Measurements from ENCODE around the gene DLGAP1. TPM values are rescaled to one million over a fixed set of nuclear protein-coding genes. Genes with fewer than 3 reads are reported as not detected.
A peak's percentile ranks its signal among the peaks of the same experiment; 100 is the strongest.

The DLGAP1 gene
- total RNA-seq, 6 experiments from 2014 or later = 0.09 to 0.31 (median 0.18) TPM; not detected in 2

DNA sequence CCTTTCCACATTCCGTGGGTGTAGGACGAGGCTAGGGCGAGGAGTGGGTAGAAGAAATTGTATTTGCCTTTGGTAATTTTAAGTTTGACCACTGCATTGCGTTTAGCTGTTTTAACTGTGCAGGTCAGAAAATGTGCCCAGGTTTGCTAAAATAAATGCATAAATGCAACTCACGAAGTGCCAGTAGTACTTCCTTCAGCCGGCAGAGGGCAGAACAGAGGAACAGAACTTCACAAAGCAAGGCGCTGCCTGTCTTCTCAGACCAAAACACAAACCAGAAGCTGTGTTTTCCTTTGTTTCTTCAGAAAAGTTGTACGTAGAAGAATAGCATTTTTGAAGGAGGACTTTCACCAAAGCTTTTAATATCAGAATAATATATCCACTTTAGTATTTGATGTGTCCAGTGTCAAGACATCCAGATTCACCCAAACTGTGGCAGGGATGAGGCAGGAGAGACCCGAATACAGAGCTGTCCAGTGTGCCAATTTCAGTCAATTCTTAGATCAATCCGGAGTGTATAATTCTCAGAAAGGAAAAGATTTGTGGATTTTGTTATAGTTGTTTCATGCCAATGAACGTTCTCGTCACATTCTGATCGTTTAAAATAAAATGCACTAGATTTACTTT is 348.6 kb downstream of the DLGAP1 start:
- Histone ChIP-seq H3K36me3 (no peaks in the 10 kb centered on the region), H3K4me1 (no peaks in the 10 kb centered on the region), H3K9me3 (no peaks in the 10 kb centered on the region), H3K27me3 (no peaks in the 10 kb centered on the region), H3K27ac (no peak overlapping the region), H3K4me3 (no peak overlapping the region)
- intact Hi-C loops (cut with DNase I) = no loop called here
- ATAC-seq (peak; percentile 79 to 90 (median 85)), DNase-seq (peak; percentile 46 to 59 (median 58))
- TF ChIP-seq CTCF (IDR thresholded peaks at IDR 0.05) (peak; percentile 76 to 80 (median 78)), POLR2A (IDR thresholded peaks at IDR 0.05) (no peak)
- WGBS (ENCODE audit: insufficient coverage, low coverage, low lambda C conversion rate, missing lambda C conversion rate) = 27% methylated on average over 13 of the region's 13 CpGs

DNA sequence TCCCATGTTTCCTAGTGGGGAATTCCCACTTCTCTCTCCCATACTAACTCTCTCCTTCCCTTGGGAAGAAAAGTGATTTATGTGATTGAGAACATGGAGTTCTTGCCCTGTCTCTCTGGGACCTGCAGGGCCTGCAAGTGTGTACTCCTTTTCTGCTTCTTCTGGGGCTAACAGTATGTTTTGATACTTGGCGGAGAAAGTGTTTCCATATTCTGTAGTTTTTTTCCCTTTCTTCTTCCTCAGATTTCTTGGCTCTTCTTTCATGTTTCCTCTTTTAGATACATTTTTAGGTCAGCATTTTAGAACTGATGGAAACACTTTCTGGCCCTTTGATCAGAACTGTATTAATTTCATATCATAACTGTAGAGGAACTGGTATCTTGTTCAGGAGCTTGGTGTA is 352.2 kb downstream of the DLGAP1 start:
- Histone ChIP-seq H3K27me3 (no peaks in the 10 kb centered on the region), H3K36me3 (no peaks in the 10 kb centered on the region), H3K9me3 (no peaks in the 10 kb centered on the region), H3K4me1 (no peaks in the 10 kb centered on the region), H3K4me3 (no peak overlapping the region), H3K27ac (no peak overlapping the region)
- TF ChIP-seq CTCF (IDR thresholded peaks at IDR 0.05) (no peak), POLR2A (IDR thresholded peaks at IDR 0.05) (no peak)
- 75% methylated on average over 1 of the region's 1 CpG for WGBS (ENCODE audit: insufficient coverage, low coverage, low lambda C conversion rate, missing lambda C conversion rate)
- ATAC-seq (no peak), DNase-seq (no peak)
- intact Hi-C loops (cut with DNase I) = no loop called here

DNA sequence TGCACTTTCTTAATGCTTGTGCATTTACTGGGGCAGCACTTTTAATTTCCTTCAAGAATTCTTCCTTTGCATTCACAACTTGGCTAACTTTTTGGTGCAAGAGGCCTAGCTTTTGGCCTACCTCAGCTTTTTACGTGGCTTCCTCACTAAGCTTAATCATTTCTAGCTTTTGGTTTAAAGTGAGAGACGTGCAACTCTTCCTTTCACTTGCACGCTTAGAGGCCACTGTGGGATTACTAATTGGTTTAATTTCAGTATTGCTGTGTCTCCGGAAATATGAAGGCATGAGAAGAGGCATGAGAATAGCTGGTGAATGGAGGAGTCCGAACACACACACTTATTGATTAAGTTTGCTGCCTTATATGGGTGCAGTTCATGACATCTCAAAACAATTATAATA is 354.1 kb downstream of the DLGAP1 start:
- intact Hi-C loops (cut with DNase I) = no loop called here

GRCh38 chr18:4096486-4096885 is 358.6 kb downstream of the DLGAP1 start:
- Histone ChIP-seq H3K4me3 (no peak overlapping the region), H3K27ac (no peak overlapping the region), H3K4me1 (no peaks in the 10 kb centered on the region), H3K9me3 (no peaks in the 10 kb centered on the region), H3K36me3 (no peaks in the 10 kb centered on the region), H3K27me3 (no peaks in the 10 kb centered on the region)
- ATAC-seq = no peak
- TF ChIP-seq CTCF (IDR thresholded peaks at IDR 0.05) (no peak), POLR2A (IDR thresholded peaks at IDR 0.05) (no peak)
- intact Hi-C loops (cut with DNase I) = no loop called here
- no peak for DNase-seq
- 52% methylated on average over 4 of the region's 4 CpGs for WGBS (ENCODE audit: insufficient coverage, low coverage, low lambda C conversion rate, missing lambda C conversion rate)

More for the DNA sequence above, 354.1 kb downstream of the DLGAP1 start:
- TF ChIP-seq CTCF (IDR thresholded peaks at IDR 0.05) (no peak), POLR2A (IDR thresholded peaks at IDR 0.05) (no peak)
- no peak overlapping the region for H3K4me3 ChIP-seq
- no peak overlapping the region for H3K27ac ChIP-seq
- H3K27me3 ChIP-seq = no peaks in the 10 kb centered on the region
- DNase-seq = no peak
- H3K9me3 ChIP-seq = no peaks in the 10 kb centered on the region
- no peaks in the 10 kb centered on the region for H3K4me1 ChIP-seq
- WGBS (ENCODE audit: insufficient coverage, low coverage, low lambda C conversion rate, missing lambda C conversion rate) = 66% methylated on average over 5 of the region's 5 CpGs
- no peak for ATAC-seq
- H3K36me3 ChIP-seq = no peaks in the 10 kb centered on the region

Measured in right lobe of liver (tissue), 6 donors.